RWPE2 (cell line): ENCODE results near the gene C11orf58.
A peak's percentile ranks its signal among the peaks of the same experiment; 100 is the strongest.

Experiments used
- ATAC-seq: fragments of 200-7000 bp; cut with Tn5 transposase; 3 replicates; pipeline ENCODE4 v1.9.1; 2021; ENCODE audit warnings: low read depth
- DNase-seq: peaks from one replicate; pipeline ENCODE4 v3.0.0-alpha.2; 2020; ENCODE audit warnings: low spot score
- H3K27ac ChIP-seq: fragments of 450-650 bp; 2 replicates; pipeline ENCODE4 v1.5.1; 2017; ENCODE audit warnings: mild to moderate bottlenecking; ENCODE audit not compliant: poor library complexity, severe bottlenecking
- H3K27me3 ChIP-seq: fragments of 250-450 bp; sonication (Bioruptor Pico); 2 replicates; pipeline ENCODE4 v1.5.1; 2021; ENCODE audit warnings: mild to moderate bottlenecking, moderate library complexity; ENCODE audit not compliant: insufficient read depth, poor library complexity, severe bottlenecking
- H3K36me3 ChIP-seq: fragments of 250-450 bp; sonication (Bioruptor Pico); 2 replicates; pipeline ENCODE4 v1.5.1; 2020; ENCODE audit warnings: low read depth, mild to moderate bottlenecking, moderate library complexity
- H3K4me1 ChIP-seq: fragments of 250-450 bp; sonication (Bioruptor Pico); 2 replicates; pipeline ENCODE4 v1.5.1; 2021; ENCODE audit warnings: mild to moderate bottlenecking, moderate library complexity; ENCODE audit not compliant: insufficient read depth, poor library complexity, severe bottlenecking
- H3K4me3 ChIP-seq: fragments of 250-450 bp; sonication (Bioruptor Pico); 2 replicates; pipeline ENCODE4 v1.5.1; 2021; ENCODE audit warnings: mild to moderate bottlenecking, moderate library complexity; ENCODE audit not compliant: severe bottlenecking
- H3K9me3 ChIP-seq: fragments of 250-450 bp; sonication (Bioruptor Pico); 2 replicates; pipeline ENCODE4 v1.5.1; 2021; ENCODE audit warnings: mild to moderate bottlenecking, moderate library complexity; ENCODE audit not compliant: severe bottlenecking
- CTCF ChIP-seq: fragments of 450-650 bp; IDR thresholded peaks from one replicate; pipeline ENCODE4 v1.5.1; 2017; ENCODE audit warnings: mild to moderate bottlenecking, moderate library complexity; ENCODE audit not compliant: poor library complexity, severe bottlenecking

The C11orf58 gene

GRCh38 chr11:16799890-16800289 is 61.4 kb downstream of the C11orf58 start:
- TF ChIP-seq CTCF = no peak
- no peaks in the 10 kb centered on the region for H3K36me3 ChIP-seq
- H3K9me3 ChIP-seq = no peaks in the 10 kb centered on the region
- no peaks in the 10 kb centered on the region for H3K4me1 ChIP-seq
- DNase-seq (no peak), ATAC-seq (no peak)
- H3K27ac ChIP-seq = no peak overlapping the region
- H3K27me3 ChIP-seq = no peaks in the 10 kb centered on the region
- H3K4me3 ChIP-seq = no peak overlapping the region

- ATAC-seq = no peak
These were observed 61.9 kb downstream of the C11orf58 start for GRCh38 chr11:16800382-16800781.

GRCh38 chr11:16801288-16801980 is 63.0 kb downstream of the C11orf58 start:
- TF ChIP-seq CTCF = no peak
- H3K4me1 ChIP-seq = no peaks in the 10 kb centered on the region
- DNase-seq = no peak

More at GRCh38 chr11:16800382-16800781, 61.9 kb downstream of the C11orf58 start:
- DNase-seq = no peak
- no peaks in the 10 kb centered on the region for H3K27me3 ChIP-seq
- no peaks in the 10 kb centered on the region for H3K9me3 ChIP-seq
- no peak overlapping the region for H3K4me3 ChIP-seq
- H3K36me3 ChIP-seq = no peaks in the 10 kb centered on the region
- no peaks in the 10 kb centered on the region for H3K4me1 ChIP-seq
- no peak overlapping the region for H3K27ac ChIP-seq
- no peak for TF ChIP-seq CTCF

GRCh38 chr11:16804104-16804947 is 65.9 kb downstream of the C11orf58 start:
- TF ChIP-seq CTCF = no peak
- Histone ChIP-seq H3K9me3 (no peaks in the 10 kb centered on the region), H3K27ac (no peak overlapping the region), H3K36me3 (no peaks in the 10 kb centered on the region), H3K4me3 (no peak overlapping the region), H3K4me1 (no peaks in the 10 kb centered on the region), H3K27me3 (no peaks in the 10 kb centered on the region)
- DNase-seq = no peak
- ATAC-seq = no peak

More at GRCh38 chr11:16801288-16801980, 63.0 kb downstream of the C11orf58 start:
- Histone ChIP-seq H3K27ac (no peak overlapping the region), H3K27me3 (no peaks in the 10 kb centered on the region), H3K36me3 (no peaks in the 10 kb centered on the region), H3K9me3 (no peaks in the 10 kb centered on the region), H3K4me3 (no peak overlapping the region)
- ATAC-seq = no peak

GRCh38 chr11:16805938-16806337 is 67.5 kb downstream of the C11orf58 start:
- no peaks in the 10 kb centered on the region for H3K27me3 ChIP-seq
- ATAC-seq (peak; percentile 33; the same call in 2 of the 3 replicates), DNase-seq (no peak)
- H3K4me1 ChIP-seq = no peaks in the 10 kb centered on the region
- no peak overlapping the region for H3K27ac ChIP-seq
- no peak overlapping the region for H3K4me3 ChIP-seq
- no peaks in the 10 kb centered on the region for H3K9me3 ChIP-seq
- no peaks in the 10 kb centered on the region for H3K36me3 ChIP-seq
- no peak for TF ChIP-seq CTCF
